H7 (cell line): Measurements from ENCODE around the gene MAVS. TPM values are rescaled to one million over a fixed set of nuclear protein-coding genes. Genes with fewer than 3 reads are reported as not detected.

Experiments used
- DNase-seq: peaks from one replicate; pipeline ENCODE4 v3.0.0; 2012
- H3K27me3 ChIP-seq: 2 replicates; pipeline ENCODE4 v1.6.0; 2011; ENCODE audit warnings: mild to moderate bottlenecking, low read length; ENCODE audit not compliant: control insufficient read depth, insufficient read depth
- H3K36me3 ChIP-seq: replicated peaks from 2 replicates; pipeline ENCODE4 v1.5.1; 2011; ENCODE audit warnings: low read length; ENCODE audit not compliant: control insufficient read depth, insufficient read depth
- H3K4me3 ChIP-seq: 2 replicates; pipeline ENCODE4 v1.5.1; 2011; ENCODE audit warnings: low read depth, mild to moderate bottlenecking, control low read depth, low read length, moderate library complexity; ENCODE audit not compliant: insufficient read depth
- total RNA-seq: library from RNA; depleted of rRNA; stranded (reverse); fragments of >200 nt; shearing (Covaris generic); gene quantifications from 2 replicates; pipeline ENCODE4 v1.2.3, GENCODE V29; 2014; rRNA removed

The MAVS gene
- total RNA-seq, 1 experiment from 2014 or later, result 10.6 TPM

DNA sequence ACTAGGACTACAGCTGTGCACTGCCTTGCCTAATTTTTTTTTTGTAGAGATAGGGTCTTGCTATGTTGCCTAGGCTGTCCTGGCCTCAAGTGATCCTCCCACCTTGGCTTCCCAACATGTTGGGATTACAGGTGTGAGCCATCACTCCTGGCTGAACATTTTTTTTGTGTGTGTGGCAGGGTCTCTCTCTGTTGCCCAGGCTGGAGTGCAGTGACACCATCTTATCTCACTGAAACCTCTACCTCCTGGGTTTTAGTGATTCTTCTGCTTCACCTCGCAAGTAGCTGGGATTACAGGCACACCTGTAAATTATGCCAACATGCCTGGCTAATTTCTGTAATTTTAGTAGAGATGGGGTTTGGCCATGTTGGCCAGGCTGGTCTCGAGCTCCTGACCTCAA, 67.8 kb downstream of the MAVS start:
- Histone ChIP-seq H3K27me3 (no peaks in the 10 kb centered on the region), H3K4me3 (no peak overlapping the region), H3K36me3 (peaks cover 31% of the 10 kb centered on the region)
- DNase-seq, result no peak

DNA sequence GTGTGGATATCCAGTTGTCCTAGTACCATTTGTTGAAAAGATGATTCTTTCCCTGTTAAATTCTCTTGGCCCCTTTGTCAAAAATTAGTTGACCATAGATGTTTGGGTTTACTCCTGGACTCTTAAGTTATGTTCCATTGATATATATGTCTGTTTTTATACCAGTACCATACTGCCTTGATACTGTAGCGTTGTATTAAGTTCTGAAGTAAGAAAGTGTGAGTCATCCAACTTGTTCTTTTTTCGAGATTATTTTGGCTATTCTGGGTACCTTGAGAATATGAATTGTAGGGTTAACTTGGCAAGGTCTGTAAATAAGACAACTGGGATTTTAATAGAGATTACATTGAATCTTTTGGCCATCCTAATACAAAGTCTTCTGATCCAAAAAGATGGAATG, 69.1 kb downstream of the MAVS start:
- H3K4me3 ChIP-seq, result no peak overlapping the region

DNA sequence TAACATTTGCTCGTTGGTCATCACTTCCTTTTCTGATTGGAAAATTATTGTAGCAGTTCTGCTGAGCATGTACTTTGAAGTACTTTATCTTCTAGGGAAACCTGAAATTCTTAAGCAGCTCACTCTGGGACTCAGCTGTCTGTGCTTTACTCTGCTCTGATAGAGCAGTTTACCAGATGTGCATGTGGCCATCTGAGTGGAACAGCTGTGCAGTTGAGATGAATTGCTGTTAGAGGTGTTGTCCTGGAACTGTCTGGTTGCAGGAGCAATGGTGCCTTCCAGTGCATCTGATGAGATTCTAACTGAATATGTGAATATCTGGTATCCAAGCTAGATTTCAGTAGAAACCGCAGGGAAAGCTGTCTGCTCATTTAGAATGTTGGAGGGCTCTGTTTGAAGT, 69.7 kb downstream of the MAVS start:
- no peaks in the 10 kb centered on the region for H3K27me3 ChIP-seq
- peaks cover 24% of the 10 kb centered on the region for H3K36me3 ChIP-seq

More for the DNA sequence above, 69.1 kb downstream of the MAVS start:
- no peaks in the 10 kb centered on the region for H3K27me3 ChIP-seq
- no peak for DNase-seq
- peaks cover 24% of the 10 kb centered on the region for H3K36me3 ChIP-seq

DNA sequence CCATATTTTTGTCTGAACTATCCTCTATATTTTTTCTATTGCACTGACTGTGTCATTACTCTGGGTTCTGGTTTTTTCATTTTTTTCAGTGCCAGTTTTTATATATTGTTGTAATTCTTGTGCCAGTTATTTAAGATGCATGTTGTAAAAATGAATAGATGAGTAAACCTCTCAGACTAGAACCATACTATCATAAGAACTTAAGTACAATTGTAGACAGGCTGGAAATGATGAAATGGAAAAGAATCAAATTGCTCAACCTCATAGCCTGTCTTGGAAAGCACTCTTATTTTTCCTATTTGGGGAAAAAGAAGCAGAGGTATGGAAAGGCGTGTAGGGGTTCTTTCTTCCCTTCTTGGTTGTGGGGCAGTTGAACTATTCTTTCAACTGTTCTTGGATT, 72.7 kb downstream of the MAVS start:
- no peak for DNase-seq
- Histone ChIP-seq H3K4me3 (no peak overlapping the region), H3K36me3 (peaks cover 32% of the 10 kb centered on the region), H3K27me3 (no peaks in the 10 kb centered on the region)

More for the DNA sequence above, 69.7 kb downstream of the MAVS start:
- no peak overlapping the region for H3K4me3 ChIP-seq
- DNase-seq, result no peak

DNA sequence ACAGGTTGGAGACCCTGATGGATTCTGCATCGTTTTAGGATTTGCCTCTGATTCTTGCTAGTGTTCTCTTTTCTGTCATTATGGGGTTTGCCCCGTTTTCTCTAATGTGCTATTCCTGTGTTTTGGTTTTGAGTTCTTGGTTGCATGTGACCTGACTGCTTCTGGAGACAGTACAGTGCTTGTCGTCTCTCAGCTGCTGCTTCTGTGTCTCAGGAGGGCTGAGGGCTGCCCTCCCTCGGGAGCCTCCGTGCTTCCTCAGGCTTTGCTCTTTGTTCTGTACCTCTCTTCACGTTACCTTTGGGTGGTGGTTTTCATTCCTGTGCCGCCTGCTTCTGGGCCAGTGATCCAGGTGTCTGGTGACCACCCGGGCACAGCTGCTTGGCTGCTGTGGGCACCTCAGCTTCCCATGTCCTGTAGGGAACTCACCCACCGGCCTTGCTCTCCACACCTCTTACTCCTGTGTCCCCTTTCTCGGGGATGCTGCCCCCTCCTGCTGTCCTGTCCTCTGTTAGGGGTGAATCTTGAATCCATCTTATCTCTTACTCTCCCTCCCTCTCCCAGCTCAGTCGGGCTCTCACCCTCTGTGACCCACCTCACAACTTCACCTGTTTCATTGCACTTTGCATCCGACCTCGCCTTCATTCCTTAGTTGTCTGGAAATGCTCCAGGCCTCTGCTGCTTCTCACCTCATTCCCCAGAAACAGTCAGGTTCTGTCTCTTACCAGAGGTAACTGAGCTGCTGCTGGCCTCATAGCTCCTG, 75.8 kb downstream of the MAVS start:
- no peak for DNase-seq
- no peaks in the 10 kb centered on the region for H3K27me3 ChIP-seq
- no peak overlapping the region for H3K4me3 ChIP-seq
- peaks cover 28% of the 10 kb centered on the region for H3K36me3 ChIP-seq

DNA sequence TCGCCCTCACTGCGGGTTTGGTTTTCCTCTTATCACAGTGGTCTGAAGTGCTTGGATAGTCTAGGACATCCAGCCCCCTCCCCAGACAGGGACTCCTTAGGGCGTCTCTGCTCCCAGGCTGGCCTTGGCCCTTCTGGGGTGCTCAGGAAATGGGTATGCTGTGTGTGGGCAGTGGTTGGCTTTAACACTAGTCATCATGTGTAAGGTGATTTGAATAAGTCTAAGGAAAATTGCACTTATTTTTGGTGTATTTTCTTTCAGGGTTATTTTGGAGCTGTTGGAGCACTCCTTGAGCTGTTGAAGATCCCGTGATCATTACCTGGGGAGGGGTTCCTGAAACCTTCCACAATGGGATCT, 76.3 kb downstream of the MAVS start:
- Histone ChIP-seq H3K36me3 (peaks cover 28% of the 10 kb centered on the region), H3K27me3 (no peaks in the 10 kb centered on the region), H3K4me3 (no peak overlapping the region)
- DNase-seq, result no peak

DNA sequence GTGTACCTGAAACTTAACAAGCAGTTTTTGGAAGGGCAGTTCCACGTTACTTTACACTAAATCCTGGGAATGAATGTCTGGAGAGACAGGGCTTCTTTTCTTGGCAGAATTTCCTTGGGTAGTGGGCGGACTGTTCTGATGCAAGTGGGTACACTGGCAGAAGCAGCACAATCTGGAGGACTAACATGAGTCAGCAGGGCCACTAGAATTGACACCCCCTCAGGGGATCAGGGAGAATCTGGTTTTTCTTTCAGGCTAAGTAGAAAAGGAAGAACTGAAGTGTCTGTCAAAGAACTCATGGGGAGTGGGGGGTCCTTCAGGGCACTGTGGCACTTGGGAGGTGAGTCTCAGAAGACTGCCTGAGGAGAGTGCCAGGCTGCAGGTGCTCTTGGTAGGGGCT, 77.2 kb downstream of the MAVS start:
- H3K27me3 ChIP-seq, result no peaks in the 10 kb centered on the region
- no peak overlapping the region for H3K4me3 ChIP-seq
- H3K36me3 ChIP-seq, result peaks cover 26% of the 10 kb centered on the region
- no peak for DNase-seq

DNA sequence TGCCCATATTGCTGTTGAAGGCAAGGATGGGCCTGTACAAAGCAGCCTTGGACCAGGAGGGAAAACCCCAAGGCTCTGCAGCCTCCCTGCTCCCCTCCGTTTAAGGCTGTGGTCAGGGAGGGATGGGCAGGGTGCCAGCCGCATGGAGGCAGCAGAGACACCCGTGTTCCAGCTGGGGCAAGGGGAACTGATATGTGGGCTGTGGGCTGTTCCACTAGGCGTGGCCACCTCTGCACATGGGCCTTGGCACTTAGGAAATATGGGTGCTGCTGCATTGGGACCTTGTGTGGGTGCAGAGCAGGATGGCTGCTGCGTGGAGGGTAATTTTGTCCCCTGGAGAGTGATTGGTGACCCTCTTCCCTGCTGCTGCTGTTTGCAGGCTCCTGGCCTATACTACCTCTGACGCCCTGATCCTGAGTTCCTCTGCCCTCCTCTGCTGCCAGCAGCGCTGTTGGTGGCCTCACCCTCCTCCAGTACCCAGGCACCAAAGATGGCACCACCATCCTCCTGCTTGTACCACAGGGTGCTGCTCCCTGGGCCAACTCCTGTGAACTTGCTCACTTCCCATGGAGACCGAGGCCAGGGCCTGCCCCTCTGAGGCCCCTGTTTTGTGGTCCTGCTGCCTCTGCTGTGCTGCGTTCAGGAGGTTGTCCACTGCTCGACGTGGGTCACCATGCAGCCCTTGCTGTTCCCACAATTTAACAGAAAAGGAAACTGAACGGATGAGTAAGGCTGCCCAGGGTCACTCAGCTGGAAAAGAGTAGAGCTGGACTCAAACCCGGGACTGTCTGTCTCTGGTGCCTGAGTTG, 77.9 kb downstream of the MAVS start:
- no peak for DNase-seq
- Histone ChIP-seq H3K4me3 (no peak overlapping the region), H3K36me3 (peaks cover 24% of the 10 kb centered on the region), H3K27me3 (no peaks in the 10 kb centered on the region)

DNA sequence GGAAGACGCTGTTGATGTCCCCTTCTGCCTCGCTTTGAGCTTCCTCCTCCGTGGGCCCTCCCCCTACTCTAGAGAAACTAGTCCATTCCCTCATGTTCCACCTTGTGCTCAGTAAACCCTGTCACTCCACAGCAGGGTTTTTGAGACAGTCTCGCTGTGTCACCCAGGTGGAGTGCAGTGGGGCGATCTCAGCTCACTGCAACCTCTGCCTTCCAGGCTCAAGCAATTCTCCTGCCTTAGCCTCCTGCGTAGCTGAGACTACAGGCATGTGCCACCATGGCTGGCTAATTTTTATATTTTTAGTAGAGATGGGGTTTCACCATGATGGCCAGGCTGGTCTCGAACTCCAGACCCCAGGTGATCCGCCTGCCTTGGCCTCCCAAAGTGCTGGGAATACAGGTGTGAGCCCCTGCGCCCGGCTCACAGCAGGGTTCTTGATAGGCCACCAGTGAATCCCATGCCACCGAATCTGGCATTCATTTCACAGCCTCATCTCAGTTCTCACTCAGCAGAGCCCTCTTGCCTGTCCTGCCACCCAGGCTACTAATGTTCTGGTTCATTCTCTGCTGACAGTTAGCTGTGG, 78.6 kb downstream of the MAVS start:
- no peaks in the 10 kb centered on the region for H3K27me3 ChIP-seq
- DNase-seq, result no peak
- peaks cover 24% of the 10 kb centered on the region for H3K36me3 ChIP-seq

More for the DNA sequence above, 78.6 kb downstream of the MAVS start:
- H3K4me3 ChIP-seq, result no peak overlapping the region

Other genes with a start within 250 kb of the MAVS start
- gene GFRA4, start 183.4 kb upstream of the MAVS start, total RNA-seq, result not detected in 2 replicates
- gene ADAM33, start 164.8 kb upstream of the MAVS start, total RNA-seq, result 3.3 and 5.5 TPM in 2 replicates
- not detected in 2 replicates for gene SIGLEC1, start 134.2 kb upstream of the MAVS start, total RNA-seq
- 0.97 and 2.4 TPM in 2 replicates for gene HSPA12B, start 114.1 kb upstream of the MAVS start, total RNA-seq
- 90.8 and 107 TPM in 2 replicates for gene ADISSP, start 79.1 kb upstream of the MAVS start, total RNA-seq
- gene SPEF1, start 65.4 kb upstream of the MAVS start, total RNA-seq, result 0.11 and 0.94 TPM in 2 replicates
- gene CENPB, start 60.1 kb upstream of the MAVS start, total RNA-seq, result 57.7 and 74.5 TPM in 2 replicates
- 30.7 and 32.6 TPM in 2 replicates for gene CDC25B, start 50.5 kb upstream of the MAVS start, total RNA-seq
- gene AP5S1, start 26.3 kb upstream of the MAVS start, total RNA-seq, result 3.1 and 4.4 TPM in 2 replicates
- 46.8 and 61.5 TPM in 2 replicates for gene PANK2, start 42.6 kb downstream of the MAVS start, total RNA-seq
- gene RNF24, start 168.7 kb downstream of the MAVS start, total RNA-seq, result 11.5 and 14.2 TPM in 2 replicates